H1 (cell line): ENCODE measurements around the gene LSM7. TPM values are rescaled to one million over a fixed set of nuclear protein-coding genes. Genes with fewer than 3 reads are reported as not detected.

ENCODE experiments used
- CTCF ChIA-PET: fragments of 300-600 bp; sonication (Branson Sonifier 250); formaldehyde crosslinking; loops from one replicate; lab custom pipeline; 2021; ENCODE audit not compliant: partially characterized antibody; lab: Charles Lee
- POLR2A ChIA-PET: fragments of 300-600 bp; sonication (Branson Sonifier 250); formaldehyde crosslinking; loops from one replicate; lab custom pipeline; 2021; ENCODE audit warnings: inconsistent platforms; ENCODE audit not compliant: partially characterized antibody; lab: Charles Lee
- DNase-seq, 2 experiments: peaks; one replicate each; pipeline versions ENCODE4 v3.0.0 to v3.0.0-alpha.2; 2010 to 2022; ENCODE audit warnings: low spot score in 2 of 2, low read depth in 1 of 2, mixed read lengths in 1 of 2
- FAIRE-seq: peaks from 2 replicates; lab custom pipeline; 2011; peaks lifted over from hg19 to GRCh38; lab: Jason Lieb, UNC
- H2AFZ ChIP-seq: 2 replicates; pipeline ENCODE4 v1.8.1; 2012; ENCODE audit warnings: low read length, inconsistent platforms
- H2AK5ac ChIP-seq: 2 replicates; pipeline ENCODE4 v1.6.1; 2013; ENCODE audit warnings: low read depth, low read length
- H2BK120ac ChIP-seq: replicated peaks from 2 replicates; pipeline ENCODE3; 2013; ENCODE audit warnings: low read depth, low read length, inconsistent platforms
- H2BK12ac ChIP-seq: 2 replicates; pipeline ENCODE4 v1.6.1; 2013; ENCODE audit warnings: low read depth, low read length
- H2BK15ac ChIP-seq: 2 replicates; pipeline ENCODE4 v1.6.1; 2013; ENCODE audit warnings: low read length
- H2BK20ac ChIP-seq: 2 replicates; pipeline ENCODE4 v1.6.1; 2013; ENCODE audit warnings: low read length
- H2BK5ac ChIP-seq: 2 replicates; pipeline ENCODE4 v1.6.1; 2013; ENCODE audit warnings: low read depth, low read length
- H3K14ac ChIP-seq: 2 replicates; pipeline ENCODE4 v1.6.1; 2013; ENCODE audit warnings: inconsistent platforms; ENCODE audit not compliant: insufficient read length
- H3K18ac ChIP-seq: 2 replicates; pipeline ENCODE4 v1.6.1; 2013; ENCODE audit warnings: low read length; ENCODE audit errors: extremely low read depth
- H3K23ac ChIP-seq: 2 replicates; pipeline ENCODE4 v1.6.1; 2013; ENCODE audit warnings: inconsistent platforms; ENCODE audit not compliant: insufficient read length
- H3K23me2 ChIP-seq: 2 replicates; pipeline ENCODE4 v1.6.1; 2013; ENCODE audit warnings: low read depth, low read length
- H3K27ac ChIP-seq: 2 replicates; pipeline ENCODE4 v1.6.1; 2011; ENCODE audit warnings: low read depth, low read length, inconsistent platforms
- H3K27me3 ChIP-seq, 4 experiments: replicated peaks in 1 of 4; 1 replicate in 1 of 4; 2 replicates in 3 of 4; pipeline versions ENCODE4 v1.6.1 to v1.8.1; 2011 to 2013; ENCODE audit warnings: low read length in 3 of 4, mild to moderate bottlenecking in 3 of 4, inconsistent platforms in 2 of 4, mixed read lengths in 2 of 4, moderate library complexity in 1 of 4; ENCODE audit not compliant: control insufficient read depth in 3 of 4, insufficient read depth in 3 of 4; ENCODE audit errors: extremely low read depth in 1 of 4
- H3K36me3 ChIP-seq, 4 experiments: 2 replicates each; pipeline versions ENCODE4 v1.6.1 to v1.8.1; 2011 to 2013; ENCODE audit warnings: mild to moderate bottlenecking in 4 of 4, low read length in 3 of 4, moderate library complexity in 2 of 4, control low read depth in 1 of 4, inconsistent platforms in 1 of 4; ENCODE audit not compliant: insufficient read depth in 4 of 4, control insufficient read depth in 2 of 4
- H3K4ac ChIP-seq: replicated peaks from 2 replicates; pipeline ENCODE3; 2013; ENCODE audit warnings: low read length, low read depth, mixed read lengths, inconsistent platforms; ENCODE audit not compliant: insufficient read length
- H3K4me1 ChIP-seq, 4 experiments: replicated peaks in 1 of 4; 1 replicate in 1 of 4; 2 replicates in 3 of 4; pipeline versions ENCODE4 v1.6.1 to v1.8.1; 2011 to 2013; ENCODE audit warnings: low read length in 3 of 4, inconsistent platforms in 2 of 4, mixed read lengths in 1 of 4; ENCODE audit not compliant: insufficient read depth in 4 of 4, control insufficient read depth in 3 of 4
- H3K4me2 ChIP-seq, 2 experiments: 2 replicates each; pipeline versions ENCODE4 v1.6.1 to v1.8.1; 2011 to 2013; ENCODE audit warnings: low read depth in 2 of 2, low read length in 2 of 2, control low read depth in 1 of 2, inconsistent platforms in 1 of 2, mild to moderate bottlenecking in 1 of 2; ENCODE audit not compliant: insufficient read depth in 1 of 2
- H3K4me3 ChIP-seq, 4 experiments: fragments of 200-600, 300-600 bp in 1 of 4; sonication (generic), shearing (Covaris generic), sonication (Bioruptor Twin) in 1 of 4; 2 replicates each; pipeline versions ENCODE4 v1.5.1 to v1.8.1; 2011 to 2016; ENCODE audit warnings: low read length in 4 of 4, low read depth in 3 of 4, control low read depth in 2 of 4, inconsistent platforms in 2 of 4, mild to moderate bottlenecking in 2 of 4, mixed read lengths in 1 of 4, moderate library complexity in 1 of 4; ENCODE audit not compliant: insufficient read depth in 2 of 4; ENCODE audit errors: extremely low read depth in 1 of 4
- H3K56ac ChIP-seq: replicated peaks from 2 replicates; pipeline ENCODE3; 2013; ENCODE audit warnings: low read depth, mild to moderate bottlenecking, mixed read lengths, low read length, inconsistent platforms; ENCODE audit not compliant: insufficient read length
- H3K79me1 ChIP-seq: 2 replicates; pipeline ENCODE4 v1.6.1; 2013; ENCODE audit warnings: low read depth, low read length, control low read depth
- H3K79me2 ChIP-seq, 2 experiments: 2 replicates each; pipeline versions ENCODE4 v1.6.1 to v1.8.1; 2012 to 2013; ENCODE audit warnings: low read length in 2 of 2, mild to moderate bottlenecking in 2 of 2, inconsistent platforms in 1 of 2; ENCODE audit not compliant: insufficient read depth in 2 of 2, control insufficient read depth in 1 of 2
- H3K9ac ChIP-seq, 4 experiments: replicated peaks in 1 of 4; 1 replicate in 1 of 4; 2 replicates in 3 of 4; pipeline versions ENCODE4 v1.6.1 to v1.8.1; 2011 to 2013; ENCODE audit warnings: low read depth in 3 of 4, low read length in 3 of 4, control low read depth in 2 of 4, mild to moderate bottlenecking in 2 of 4, moderate library complexity in 2 of 4, inconsistent platforms in 1 of 4; ENCODE audit errors: extremely low read depth in 1 of 4
- H3K9me3 ChIP-seq, 2 experiments: 2 replicates each; pipeline versions ENCODE4 v1.6.1 to v1.8.1; 2012 to 2013; ENCODE audit warnings: mild to moderate bottlenecking in 2 of 2, moderate library complexity in 2 of 2, control low read depth in 1 of 2, inconsistent platforms in 1 of 2, low read depth in 1 of 2, low read length in 1 of 2, mixed read lengths in 1 of 2; ENCODE audit not compliant: insufficient read depth in 2 of 2
- H4K20me1 ChIP-seq, 2 experiments: replicated peaks in 1 of 2; 2 replicates each; pipeline versions ENCODE3 to v1.8.1; 2011 to 2013; ENCODE audit warnings: inconsistent platforms in 2 of 2, low read length in 2 of 2, mild to moderate bottlenecking in 1 of 2; ENCODE audit not compliant: insufficient read depth in 2 of 2, control insufficient read depth in 1 of 2
- H4K5ac ChIP-seq: 2 replicates; pipeline ENCODE4 v1.6.1; 2013; ENCODE audit warnings: low read length, low read depth, mixed read lengths, inconsistent platforms; ENCODE audit not compliant: insufficient read length
- H4K8ac ChIP-seq: 2 replicates; pipeline ENCODE4 v1.8.0; 2013; ENCODE audit warnings: mild to moderate bottlenecking, moderate library complexity, low read length, inconsistent platforms; ENCODE audit not compliant: insufficient read depth; ENCODE audit errors: extremely low read depth
- H4K91ac ChIP-seq: replicated peaks from 2 replicates; pipeline ENCODE3; 2013; ENCODE audit warnings: low read length, mixed read lengths, inconsistent platforms; ENCODE audit not compliant: insufficient read length
- CBX5 ChIP-seq: fragments of 300-800, 300-1000 bp; sonication (generic); IDR thresholded peaks from 2 replicates; pipeline ENCODE4 v1.7.1; 2016; ENCODE audit warnings: antibody characterized with exemption, low read length, low read depth
- CHD1 ChIP-seq: IDR thresholded peaks from 2 replicates; pipeline ENCODE4 v1.6.1; 2012; ENCODE audit warnings: low read depth, low read length, improper control_type of control experiment
- EZH2 ChIP-seq: fragments of 200-600 bp; sonication (generic); IDR thresholded peaks from 2 replicates; pipeline ENCODE4 v1.7.1; 2012; ENCODE audit warnings: low read depth, mild to moderate bottlenecking, moderate library complexity, low read length, inconsistent platforms; ENCODE audit not compliant: severe bottlenecking
- GTF2F1 ChIP-seq: IDR thresholded peaks from 2 replicates; pipeline ENCODE4 v1.6.1; 2012; ENCODE audit warnings: low read depth, low read length, improper control_type of control experiment, borderline replicate concordance
- KDM5A ChIP-seq: fragments of 200-600 bp; IDR thresholded peaks from 2 replicates; pipeline ENCODE4 v1.7.1; 2012; ENCODE audit warnings: mild to moderate bottlenecking, low read length, inconsistent platforms, mixed read lengths
- MAFK ChIP-seq: IDR thresholded peaks from 2 replicates; pipeline ENCODE4 v1.6.1; 2012; ENCODE audit warnings: low read depth, mild to moderate bottlenecking, improper control_type of control experiment, low read length
- WGBS, 2 experiments: shearing (Covaris generic) in 1 of 2; methylation state at CpG; one replicate each; pipeline versions ENCODE4 v1.1.6 to v1.1.7; 2013 to 2015; ENCODE audit warnings: low lambda C conversion rate in 2 of 2, mixed read lengths in 2 of 2, inconsistent platforms in 1 of 2, low coverage in 1 of 2, missing lambda C conversion rate in 1 of 2; ENCODE audit not compliant: insufficient replicate concordance in 2 of 2, insufficient coverage in 1 of 2, insufficient read length in 1 of 2; ENCODE audit errors: extremely low coverage in 1 of 2, missing lambda C conversion rate in 1 of 2; 5-methylcytosine and 5-hydroxymethylcytosine counted together
- polyA plus RNA-seq, 7 experiments: library from polyadenylated mRNA; depleted of rRNA in 3 of 7; stranded (reverse) in 5 of 7; unstranded in 2 of 7; fragments of >200 nt in 5 of 7; fragments of 200-250 nt in 2 of 7; gene quantifications; 1 replicate in 5 of 7; 2 replicates in 1 of 7; 4 replicates in 1 of 7; pipeline versions ENCODE4 v1.2.1 to v1.2.3, GENCODE V29; 2011 to 2013; ENCODE audit warnings: missing spikeins in 2 of 7, mixed read lengths in 2 of 7
- total RNA-seq: library from RNA; stranded (reverse); fragmentation: NEBNext Ultra II Directional; extraction: Animal tissue kit (Norgen Biotek cat#: 25700); gene quantifications from 2 replicates; pipeline ENCODE4 v1.2.1, GENCODE V29; 2021
- TF ChIP-seq, protein P1 (sequence below), 3 experiments: IDR thresholded peaks; 1 replicate in 2 of 3; 2 replicates in 1 of 3; pipeline versions ENCODE4 v1.5.1 to v1.6.1; 2011; ENCODE audit warnings: low read length in 3 of 3, mild to moderate bottlenecking in 3 of 3, inconsistent platforms in 2 of 3, low read depth in 1 of 3, moderate library complexity in 1 of 3; ENCODE audit not compliant: insufficient read depth in 1 of 3; ENCODE audit errors: control extremely low read depth in 1 of 3

LSM7 gene
- total and polyA plus RNA-seq, 2 of the 8 experiments (the other 6 are each of a cell fraction or from before 2014, with no cell fraction given) = 228 to 1,335 TPM

DNA sequence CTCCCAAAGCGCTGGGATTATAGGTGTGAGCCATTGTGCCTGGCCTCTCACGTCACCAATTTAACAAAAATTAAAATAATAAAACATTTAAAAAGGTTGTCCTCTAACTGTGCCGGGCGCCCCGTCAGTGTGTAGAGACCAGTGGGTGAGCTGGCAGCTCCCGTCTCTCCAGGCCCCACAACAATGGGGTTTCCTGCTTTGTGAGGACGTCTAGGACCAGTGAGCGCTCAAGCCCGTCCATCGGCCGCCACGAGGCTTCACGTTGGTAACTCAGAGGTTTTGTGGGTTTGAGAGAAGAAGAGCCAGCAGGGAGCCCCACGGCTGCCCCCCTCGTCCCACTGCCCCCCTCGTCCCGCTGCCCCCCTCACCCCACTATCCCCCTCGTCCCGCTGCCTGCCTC, 4.7 kb downstream of the LSM7 start:
- Histone ChIP-seq H3K27ac (no peak overlapping the region), H3K23me2 (peaks cover 3% of the 10 kb centered on the region; the same call in 1 of the 2 replicates), H3K56ac (no peak overlapping the region), H2BK20ac (no peak overlapping the region), H3K4me3 (no peak overlapping the region), H3K14ac (no peak overlapping the region), H4K91ac (no peak overlapping the region), H4K20me1 (peaks cover 0 to 6% of the 10 kb centered on the region in 2 experiments), H3K79me1 (peaks cover 3% of the 10 kb centered on the region; the same call in 1 of the 2 replicates), H2BK15ac (no peak overlapping the region), H3K79me2 (peaks cover 0 to 14% of the 10 kb centered on the region in 2 experiments; a peak in 2 of 4 replicates), H3K4ac (no peak overlapping the region), H3K27me3 (no peaks in the 10 kb centered on the region), H2BK5ac (no peak overlapping the region), H3K18ac (no peak overlapping the region), H3K36me3 (peaks cover 0 to 11% (median 6%) of the 10 kb centered on the region in 4 experiments; a peak in 6 of 8 replicates), H3K9me3 (no peaks in the 10 kb centered on the region), H3K23ac (no peak overlapping the region), H3K4me1 (peaks cover 0 to 7% (median 0%) of the 10 kb centered on the region in 4 experiments; a peak in 2 of 7 replicates), H4K8ac (no peak overlapping the region), H2BK12ac (no peak overlapping the region), H3K9ac (no peak overlapping the region), H2BK120ac (no peak overlapping the region), H3K4me2 (no peak overlapping the region), H2AK5ac (no peak overlapping the region), H2AFZ (no peak overlapping the region), H4K5ac (no peak overlapping the region)
- no peak for DNase-seq
- TF ChIP-seq CBX5 (no peak), GTF2F1 (no peak), KDM5A (no peak), MAFK (no peak), EZH2 (no peak), CHD1 (no peak)
- TF ChIP-seq, protein P1, sequence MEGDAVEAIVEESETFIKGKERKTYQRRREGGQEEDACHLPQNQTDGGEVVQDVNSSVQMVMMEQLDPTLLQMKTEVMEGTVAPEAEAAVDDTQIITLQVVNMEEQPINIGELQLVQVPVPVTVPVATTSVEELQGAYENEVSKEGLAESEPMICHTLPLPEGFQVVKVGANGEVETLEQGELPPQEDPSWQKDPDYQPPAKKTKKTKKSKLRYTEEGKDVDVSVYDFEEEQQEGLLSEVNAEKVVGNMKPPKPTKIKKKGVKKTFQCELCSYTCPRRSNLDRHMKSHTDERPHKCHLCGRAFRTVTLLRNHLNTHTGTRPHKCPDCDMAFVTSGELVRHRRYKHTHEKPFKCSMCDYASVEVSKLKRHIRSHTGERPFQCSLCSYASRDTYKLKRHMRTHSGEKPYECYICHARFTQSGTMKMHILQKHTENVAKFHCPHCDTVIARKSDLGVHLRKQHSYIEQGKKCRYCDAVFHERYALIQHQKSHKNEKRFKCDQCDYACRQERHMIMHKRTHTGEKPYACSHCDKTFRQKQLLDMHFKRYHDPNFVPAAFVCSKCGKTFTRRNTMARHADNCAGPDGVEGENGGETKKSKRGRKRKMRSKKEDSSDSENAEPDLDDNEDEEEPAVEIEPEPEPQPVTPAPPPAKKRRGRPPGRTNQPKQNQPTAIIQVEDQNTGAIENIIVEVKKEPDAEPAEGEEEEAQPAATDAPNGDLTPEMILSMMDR (IDR thresholded peaks at IDR 0.05; ENCODE audit: control extremely low read depth in 1 of 3, insufficient read depth in 1 of 3, low read depth in 1 of 3, low read length in 3 of 3) = no peak
- ChIA-PET POLR2A (interaction anchor here (0.9 to 2.1 kb wide), 4 partner anchors 10 to 81 kb away, joined by 3 to 6 read pairs (median 6); no protein-coding TSS in a partner anchor), CTCF (interaction anchor here (0.5 to 1.4 kb wide), 2 partner anchors 31 to 61 kb away, joined by 3 read pairs; no protein-coding TSS in a partner anchor)
- FAIRE-seq = no peak
- 93% methylated on average over 13 of the region's 19 CpGs; no CpG with 5 or more reads in 1 of the 2 experiments for WGBS, 2 experiments
